GM21717 (cell line): Measurements from ENCODE around the gene CCDC51.
A peak's percentile ranks its signal among the peaks of the same experiment; 100 is the strongest.
"Not testable (repeated sequence)": the region's sequence is repeated elsewhere in the genome, so short reads cannot be mapped to it uniquely, and the experiment has no call there.

ENCODE experiments used
- ATAC-seq: cut with Tn5 transposase; IDR thresholded peaks from one replicate; pipeline ENCODE4 v1.9.1; 2021; ENCODE audit warnings: mild to moderate bottlenecking, moderate library complexity; ENCODE audit not compliant: unreplicated experiment

Gene CCDC51

GRCh38 chr3:48439820-48440589, at the start of gene CCDC51, which contains the start of gene TMA7:
Gene CCDC51, minus strand, starts transcription at chr3:48440119. Its CDS starts 4,991 bp downstream, at chr3:48435128.
Gene TMA7, plus strand, starts transcription at chr3:48440257. Its CDS starts 40 bp downstream, at chr3:48440297.
- peak; percentile 90 for ATAC-seq

DNA sequence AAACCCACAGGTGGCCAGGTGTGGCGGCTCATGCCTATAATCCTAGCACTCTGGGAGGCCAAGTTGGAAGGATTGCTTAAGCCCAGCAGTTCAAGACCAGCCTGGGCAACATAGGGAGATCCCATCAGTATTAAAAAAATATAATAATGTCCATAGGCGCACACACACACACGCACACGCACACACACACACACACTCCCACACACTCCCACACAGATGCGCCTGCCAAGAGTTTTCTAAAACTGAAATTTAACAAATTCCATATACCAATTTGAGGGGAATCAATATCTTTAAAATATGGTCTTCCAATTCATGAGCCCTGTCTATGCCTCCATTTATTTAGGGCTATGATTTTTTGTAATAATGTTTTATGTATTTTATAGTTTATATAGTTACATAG, 47.0 kb upstream of the CCDC51 start:
- no peak for ATAC-seq

GRCh38 chr3:48482822-48483221, 42.9 kb upstream of the CCDC51 start:
- ATAC-seq: not testable (repeated sequence)

- ATAC-seq: not testable (repeated sequence)
Measured at GRCh38 chr3:48480891-48481290, 41.0 kb upstream of the CCDC51 start.

DNA sequence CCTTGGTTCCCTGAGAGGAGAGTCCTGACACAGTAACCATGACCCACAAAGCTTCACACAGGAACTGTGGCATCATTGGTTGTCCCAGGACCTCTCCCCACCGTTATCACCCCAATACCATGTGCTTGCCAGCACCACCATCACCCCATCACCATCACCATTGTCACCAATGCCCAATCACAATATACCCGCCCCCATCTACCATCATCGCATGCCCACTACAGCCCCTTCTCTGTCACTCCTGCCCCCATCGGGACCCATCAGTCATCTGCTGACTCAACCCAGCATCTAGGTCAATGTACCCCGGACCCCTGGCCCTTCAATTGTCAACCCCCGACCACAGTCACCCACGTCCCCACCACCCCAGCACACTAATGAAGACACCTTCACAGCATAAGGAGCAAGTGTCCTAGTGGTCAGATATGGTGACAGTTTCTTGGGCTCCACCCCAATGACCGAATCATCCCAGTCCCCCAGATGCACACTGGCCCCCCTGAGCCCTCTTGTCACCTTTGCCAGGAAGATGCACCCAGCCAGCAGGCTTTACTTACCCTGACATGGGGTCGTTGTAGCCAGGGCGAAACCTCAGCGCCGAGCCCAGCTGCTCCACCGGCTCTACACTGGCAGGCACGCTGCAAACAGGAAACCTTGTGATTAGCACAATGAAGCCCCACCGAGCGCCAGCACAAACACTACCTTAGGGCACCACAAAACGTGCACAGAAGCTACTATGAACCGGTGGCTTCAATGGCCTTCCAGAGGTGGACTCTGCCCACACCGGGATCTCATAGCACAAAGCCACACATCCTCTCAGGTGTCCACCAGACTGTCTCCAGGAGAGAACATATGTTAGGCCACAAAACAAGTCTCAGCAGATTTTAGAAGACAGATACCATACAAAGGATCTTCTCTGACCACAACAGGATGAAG, 39.0 kb upstream of the CCDC51 start:
- ATAC-seq: no peak

- no peak for ATAC-seq
Measured at GRCh38 chr3:48477959-48478520, 38.1 kb upstream of the CCDC51 start.

DNA sequence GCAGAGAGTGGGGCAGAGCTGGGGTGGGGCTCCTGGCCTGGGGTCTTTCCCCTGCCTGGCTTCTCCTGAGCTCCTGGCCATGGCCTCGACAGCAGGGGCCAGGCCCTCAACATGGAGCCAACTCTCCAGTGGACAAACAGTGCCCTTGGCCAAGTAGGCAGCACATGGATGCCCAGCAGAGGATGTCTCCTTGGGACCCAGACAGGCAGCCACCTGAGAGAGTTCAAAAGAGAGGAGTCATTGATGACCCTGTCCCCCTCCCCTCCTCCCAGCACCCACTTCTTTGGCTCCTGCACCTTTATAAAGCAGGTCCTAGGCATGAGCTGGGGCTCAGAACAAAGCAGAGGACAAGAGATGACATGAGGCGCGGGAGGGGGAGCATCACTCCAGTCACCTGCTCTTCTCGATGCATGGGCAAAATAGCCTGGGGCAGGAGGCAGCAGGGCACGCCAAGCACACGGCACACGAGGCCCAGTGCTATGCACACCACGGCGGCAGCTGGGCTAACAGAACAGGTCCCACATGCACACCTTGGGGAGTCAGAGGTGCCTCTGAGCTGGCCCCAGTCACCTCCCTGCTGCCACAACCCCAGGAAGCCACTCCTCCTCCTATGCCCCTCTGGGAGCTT, 36.6 kb upstream of the CCDC51 start:
- no peak for ATAC-seq

DNA sequence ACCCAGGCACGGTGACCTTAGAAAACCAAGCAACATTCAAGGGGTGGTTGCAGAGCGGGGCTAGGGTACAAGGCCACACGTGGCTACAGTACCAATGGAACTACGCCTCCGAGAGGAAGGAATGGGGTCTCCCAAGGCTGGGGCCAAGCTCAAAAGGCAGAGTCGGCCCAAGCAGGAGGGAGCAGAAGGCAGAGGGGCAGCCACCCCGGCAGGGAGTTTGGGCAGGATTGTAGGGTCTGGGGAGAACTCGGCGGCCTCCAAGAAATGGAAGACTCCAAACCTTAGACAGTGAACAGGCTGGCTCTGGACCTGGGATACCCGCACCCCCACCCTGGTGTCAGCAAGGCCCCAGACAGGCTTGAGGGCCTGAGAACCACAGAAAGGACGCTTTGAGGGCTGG, 35.3 kb upstream of the CCDC51 start:
- no peak for ATAC-seq

DNA sequence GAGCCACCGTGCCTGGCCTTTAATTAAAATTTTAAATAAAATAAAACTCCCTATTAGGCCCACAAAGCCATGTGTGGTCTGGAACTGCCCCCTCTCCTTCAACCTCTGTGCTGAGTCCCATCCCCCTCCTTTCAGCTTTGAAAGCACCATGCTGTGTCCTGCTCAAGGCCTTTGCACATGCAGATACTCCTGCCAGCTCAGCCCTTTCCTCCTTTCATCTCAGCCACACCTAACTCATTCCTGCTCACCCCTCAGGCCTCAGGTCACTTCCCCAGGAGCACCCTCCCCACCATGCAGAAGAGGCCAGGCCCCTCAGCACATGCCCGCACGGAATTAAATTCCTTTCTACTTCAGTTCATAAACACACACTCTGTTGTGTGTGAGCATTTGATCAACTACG, 34.7 kb upstream of the CCDC51 start:
- no peak for ATAC-seq

DNA sequence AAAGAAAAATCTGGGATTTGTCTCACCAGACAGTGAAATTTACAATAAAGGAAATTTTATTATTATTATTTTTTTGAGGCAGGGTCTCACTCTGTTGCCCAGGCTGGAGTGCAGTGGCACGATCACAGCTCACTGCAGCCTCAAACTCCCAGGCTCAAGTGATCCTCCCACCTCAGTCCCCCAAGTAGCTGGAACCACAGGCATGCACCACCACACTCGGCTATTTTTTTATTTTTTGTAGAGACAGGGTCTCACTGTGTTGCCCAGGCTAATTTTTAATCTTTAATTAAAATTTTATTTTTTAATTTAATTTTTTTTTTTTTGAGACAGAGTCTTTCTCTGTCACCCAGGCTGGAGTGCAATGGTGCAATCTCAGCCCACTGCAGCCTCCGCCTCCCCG, 34.1 kb upstream of the CCDC51 start:
- not testable (repeated sequence) for ATAC-seq

DNA sequence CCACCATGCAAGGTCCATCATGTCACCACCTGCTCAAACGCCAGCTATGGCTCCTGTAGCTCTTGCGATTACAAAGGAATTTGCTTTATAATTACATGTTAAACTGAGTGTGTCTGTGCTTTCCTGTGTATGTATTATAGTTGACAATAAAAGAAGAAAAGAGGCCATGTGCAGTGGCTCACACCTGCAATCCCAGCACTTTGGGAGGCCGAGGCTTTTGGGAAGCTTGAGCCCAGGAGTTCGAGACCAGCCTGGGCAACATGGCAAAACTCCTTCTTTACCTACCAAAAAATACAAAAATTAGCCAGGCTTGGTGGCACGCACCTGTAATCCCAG, 33.7 kb upstream of the CCDC51 start:
- no peak for ATAC-seq

- ATAC-seq: peak; percentile 67
Measured at GRCh38 chr3:48472923-48473616, 33.2 kb upstream of the CCDC51 start.

GRCh38 chr3:48472673-48472922, 32.7 kb upstream of the CCDC51 start:
- no peak for ATAC-seq

DNA sequence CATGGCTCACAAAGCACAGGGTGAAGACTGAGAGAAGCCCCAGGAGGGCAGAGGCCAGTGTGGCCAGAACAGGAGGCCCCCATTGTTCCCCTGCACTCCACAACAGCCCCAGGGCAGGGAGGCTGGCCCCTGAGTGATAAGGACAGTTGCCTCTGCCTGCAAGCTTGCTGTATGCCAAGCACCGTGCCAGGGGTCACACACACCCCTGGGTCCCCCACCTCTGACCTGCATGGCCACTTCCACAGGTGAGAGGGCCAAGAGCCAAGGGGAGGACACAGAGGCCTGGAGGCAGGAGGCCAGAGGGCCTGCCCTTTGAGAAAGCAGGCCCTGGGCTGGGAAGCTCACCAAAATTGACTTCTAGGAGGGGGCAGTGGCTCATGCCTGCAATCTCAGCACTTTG, 30.4 kb upstream of the CCDC51 start:
- ATAC-seq: no peak

- ATAC-seq: no peak
Measured at GRCh38 chr3:48469046-48469915, 29.4 kb upstream of the CCDC51 start.

GRCh38 chr3:48468329-48468731, 28.4 kb upstream of the CCDC51 start:
- no peak for ATAC-seq

DNA sequence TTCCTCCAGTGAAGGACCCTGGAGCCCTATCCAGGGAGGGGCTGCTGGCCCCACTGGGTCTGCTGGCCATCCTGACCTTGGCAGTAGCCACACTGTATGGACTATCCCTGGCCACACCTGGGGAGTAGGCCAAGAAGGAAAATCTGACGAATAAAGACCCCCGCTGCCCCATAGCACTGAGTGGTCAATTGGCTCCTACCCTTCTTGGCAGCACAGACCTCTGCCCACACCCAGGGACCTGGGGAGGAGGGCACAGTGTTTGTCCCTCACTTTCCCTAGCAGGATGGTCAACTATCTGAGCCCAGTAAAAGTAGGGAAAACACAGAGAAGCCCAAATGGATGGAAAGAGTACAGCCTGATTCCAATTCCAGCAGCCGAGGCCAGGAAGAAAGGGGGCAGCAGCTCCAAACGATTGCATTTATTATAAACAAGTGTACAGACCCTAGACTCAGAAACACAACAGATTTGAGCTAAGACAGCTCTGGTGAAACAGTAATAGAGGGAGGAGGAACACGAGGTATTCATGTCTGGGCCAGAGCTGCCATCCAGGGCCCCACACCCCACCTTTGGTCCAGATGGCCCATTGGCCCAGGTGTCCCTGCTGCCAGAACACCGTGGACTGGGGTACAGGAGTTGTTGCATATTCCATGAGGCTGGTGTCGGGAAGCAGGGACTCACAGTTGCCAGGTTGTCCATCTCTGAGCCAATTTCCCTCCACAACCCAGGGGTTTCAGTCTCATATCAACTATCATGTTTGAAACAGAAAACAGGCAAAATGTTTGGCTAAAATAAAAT, 27.8 kb upstream of the CCDC51 start:
- no peak for ATAC-seq

- ATAC-seq: no peak
Measured at GRCh38 chr3:48467110-48467454, 27.2 kb upstream of the CCDC51 start.
